ENCODE data around the gene PRR29.

GRCh38 chr17:63949576-63950250, 48.4 kb upstream of the PRR29 start:
- TF ChIP-seq, protein P1, sequence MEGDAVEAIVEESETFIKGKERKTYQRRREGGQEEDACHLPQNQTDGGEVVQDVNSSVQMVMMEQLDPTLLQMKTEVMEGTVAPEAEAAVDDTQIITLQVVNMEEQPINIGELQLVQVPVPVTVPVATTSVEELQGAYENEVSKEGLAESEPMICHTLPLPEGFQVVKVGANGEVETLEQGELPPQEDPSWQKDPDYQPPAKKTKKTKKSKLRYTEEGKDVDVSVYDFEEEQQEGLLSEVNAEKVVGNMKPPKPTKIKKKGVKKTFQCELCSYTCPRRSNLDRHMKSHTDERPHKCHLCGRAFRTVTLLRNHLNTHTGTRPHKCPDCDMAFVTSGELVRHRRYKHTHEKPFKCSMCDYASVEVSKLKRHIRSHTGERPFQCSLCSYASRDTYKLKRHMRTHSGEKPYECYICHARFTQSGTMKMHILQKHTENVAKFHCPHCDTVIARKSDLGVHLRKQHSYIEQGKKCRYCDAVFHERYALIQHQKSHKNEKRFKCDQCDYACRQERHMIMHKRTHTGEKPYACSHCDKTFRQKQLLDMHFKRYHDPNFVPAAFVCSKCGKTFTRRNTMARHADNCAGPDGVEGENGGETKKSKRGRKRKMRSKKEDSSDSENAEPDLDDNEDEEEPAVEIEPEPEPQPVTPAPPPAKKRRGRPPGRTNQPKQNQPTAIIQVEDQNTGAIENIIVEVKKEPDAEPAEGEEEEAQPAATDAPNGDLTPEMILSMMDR (conservative IDR thresholded peaks at IDR 0.05; ENCODE audit: low read depth, low read length): no peak
- TF ChIP-seq EZH2 (IDR thresholded peaks at IDR 0.05; ENCODE audit: borderline replicate concordance, low read depth, low read length, poor library complexity, severe bottlenecking): no peak
